ENCODE data around the gene NMU.
A peak's percentile ranks its signal among the peaks of the same experiment; 100 is the strongest.
"Not testable (repeated sequence)": the region's sequence is repeated elsewhere in the genome, so short reads cannot be mapped to it uniquely, and the experiment has no call there.

Gene NMU

GRCh38 chr4:55635741-55636655, at the start of gene NMU:
NMU (minus strand) TSS chr4:55636298; CDS start chr4:55636192, 106 bp downstream.
- FAIRE-seq (no peak), DNase-seq (ENCODE audit: low spot score) (peak; percentile 66)

GRCh38 chr4:55684276-55684675, 48.2 kb upstream of the NMU start:
- no peak for FAIRE-seq
- DNase-seq (ENCODE audit: low spot score), result no peak

- FAIRE-seq; DNase-seq (ENCODE audit: low spot score): not testable (repeated sequence)
Observed at GRCh38 chr4:55682797-55683196, 46.7 kb upstream of the NMU start.

GRCh38 chr4:55682295-55682694, 46.2 kb upstream of the NMU start:
- no peak for FAIRE-seq

GRCh38 chr4:55681430-55681829, 45.3 kb upstream of the NMU start:
- DNase-seq (ENCODE audit: low spot score) (no peak), FAIRE-seq (no peak)

More at GRCh38 chr4:55682295-55682694, 46.2 kb upstream of the NMU start:
- DNase-seq (ENCODE audit: low spot score), result no peak

- FAIRE-seq (no peak), DNase-seq (ENCODE audit: low spot score) (no peak)
Observed at GRCh38 chr4:55675196-55675793, 39.2 kb upstream of the NMU start.

- FAIRE-seq, result no peak
- DNase-seq (ENCODE audit: low spot score), result no peak
Observed at GRCh38 chr4:55673424-55673823, 37.3 kb upstream of the NMU start.

- FAIRE-seq (no peak), DNase-seq (ENCODE audit: low spot score) (no peak)
Observed at GRCh38 chr4:55671667-55672066, 35.6 kb upstream of the NMU start.

GRCh38 chr4:55670695-55671094, 34.6 kb upstream of the NMU start:
- FAIRE-seq (no peak), DNase-seq (ENCODE audit: low spot score) (no peak)

GRCh38 chr4:55668449-55668848, 32.4 kb upstream of the NMU start:
- DNase-seq (ENCODE audit: low spot score) (no peak), FAIRE-seq (no peak)

GRCh38 chr4:55666535-55666934, 30.4 kb upstream of the NMU start:
- DNase-seq (ENCODE audit: low spot score) (no peak), FAIRE-seq (peak; percentile 44)

GRCh38 chr4:55663145-55663544, 27.0 kb upstream of the NMU start:
- DNase-seq (ENCODE audit: low spot score) (no peak), FAIRE-seq (no peak)

- FAIRE-seq, result no peak
- DNase-seq (ENCODE audit: low spot score), result no peak
Observed at GRCh38 chr4:55661398-55662056, 25.4 kb upstream of the NMU start.

- DNase-seq (ENCODE audit: low spot score) (no peak), FAIRE-seq (no peak)
Observed at GRCh38 chr4:55658657-55659056, 22.6 kb upstream of the NMU start.

- DNase-seq (ENCODE audit: low spot score), result no peak
- no peak for FAIRE-seq
Observed at GRCh38 chr4:55654131-55654530, 18.0 kb upstream of the NMU start.

GRCh38 chr4:55650483-55650882, 14.4 kb upstream of the NMU start:
- no peak for DNase-seq (ENCODE audit: low spot score)
- no peak for FAIRE-seq

GRCh38 chr4:55637272-55637820, 1.2 kb upstream of the NMU start:
- no peak for FAIRE-seq
- no peak for DNase-seq (ENCODE audit: low spot score)

GRCh38 chr4:55636656-55636999, 530 bp upstream of the NMU start:
- FAIRE-seq (no peak), DNase-seq (ENCODE audit: low spot score) (no peak)

- FAIRE-seq (peak; percentile 27), DNase-seq (ENCODE audit: low spot score) (no peak)
Observed at GRCh38 chr4:55635282-55635681, 816 bp downstream of the NMU start.

- DNase-seq (ENCODE audit: low spot score) (no peak), FAIRE-seq (no peak)
Observed at GRCh38 chr4:55634417-55635128, 1.5 kb downstream of the NMU start.

GRCh38 chr4:55633903-55634302, 2.2 kb downstream of the NMU start:
- DNase-seq (ENCODE audit: low spot score) (no peak), FAIRE-seq (peak; percentile 30)

Data from urothelium cell line (cell line).